ENCODE results near the gene KCNH5. TPM values are rescaled to one million over a fixed set of nuclear protein-coding genes. Genes with fewer than 3 reads are reported as not detected.
A peak's percentile ranks its signal among the peaks of the same experiment; 100 is the strongest.

Gene KCNH5
- total and polyA plus RNA-seq, 2 experiments from 2014 or later: 0.36 to 1.3 TPM

DNA sequence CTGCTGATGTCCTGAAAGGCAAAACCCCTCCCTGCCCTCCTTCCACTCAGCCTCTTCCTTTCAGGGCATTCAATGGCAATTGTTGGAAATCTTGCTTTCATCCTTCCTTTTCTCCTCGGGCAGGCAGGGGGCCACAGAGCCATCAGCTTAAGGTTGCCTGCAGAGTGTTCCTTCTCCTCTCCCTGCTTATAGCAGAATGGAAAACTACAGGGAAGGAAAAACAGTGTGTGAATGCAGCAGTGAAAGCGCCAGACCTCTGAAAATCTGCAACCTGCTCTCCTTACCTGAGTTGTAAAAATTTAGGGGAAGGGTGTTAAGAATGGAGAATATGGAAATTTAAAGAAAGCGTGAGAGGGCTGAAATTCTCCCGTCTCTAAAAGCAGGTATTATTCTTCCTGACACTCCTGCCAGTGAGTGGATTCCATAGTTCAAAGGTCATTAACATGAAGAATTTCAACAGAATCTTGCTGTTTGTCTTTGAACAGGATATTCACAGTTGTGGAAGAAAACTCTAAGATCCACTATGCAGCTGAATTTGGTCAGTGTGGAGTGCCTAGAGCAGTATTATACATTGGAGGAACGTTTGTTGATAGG lies 348.8 kb downstream of the KCNH5 start:
- WGBS (ENCODE audit: low lambda C conversion rate, missing lambda C conversion rate): 33% methylated on average over 5 of the region's 5 CpGs
- TF ChIP-seq EZH2 (IDR thresholded peaks at IDR 0.05; ENCODE audit: borderline replicate concordance) (no peak), CTCF (IDR thresholded peaks at IDR 0.05; ENCODE audit: poor library complexity) (no peak), EZH2phosphoT487 (IDR thresholded peaks at IDR 0.05; ENCODE audit: low read depth, severe bottlenecking, unreplicated experiment) (no peak)
- Histone ChIP-seq H3K36me3 (replicated peaks; ENCODE audit: insufficient read depth, low read depth) (no peaks in the 10 kb centered on the region), H3K9me2 (replicated peaks; ENCODE audit: insufficient read depth) (no peaks in the 10 kb centered on the region), H3K27me3 (no peaks in the 10 kb centered on the region), H3K4me3 (no peak overlapping the region), H2AFZ (peak overlapping the region; percentile 43), H3K4me2 (peak overlapping the region; percentile 64), H3K4me1 (ENCODE audit: insufficient read depth) (peaks cover 33% of the 10 kb centered on the region), H4K20me1 (ENCODE audit: insufficient read depth, poor library complexity, severe bottlenecking) (no peaks in the 10 kb centered on the region), H3K79me2 (no peaks in the 10 kb centered on the region), H3K9me3 (ENCODE audit: low read depth) (no peaks in the 10 kb centered on the region), H3K27ac (peak overlapping the region; percentile 94)
- peak; percentile 5 for DNase-seq (ENCODE audit: low spot score)

GRCh38 chr14:62694075-62694474 lies 351.2 kb downstream of the KCNH5 start:
- Histone ChIP-seq H2AFZ (no peak overlapping the region), H3K9me3 (ENCODE audit: low read depth) (no peaks in the 10 kb centered on the region), H3K4me3 (no peak overlapping the region), H3K27ac (peak overlapping the region; percentile 94), H3K27me3 (no peaks in the 10 kb centered on the region), H3K4me1 (ENCODE audit: insufficient read depth) (peaks cover 36% of the 10 kb centered on the region), H3K79me2 (no peaks in the 10 kb centered on the region), H3K9me2 (replicated peaks; ENCODE audit: insufficient read depth) (no peaks in the 10 kb centered on the region), H3K4me2 (no peak overlapping the region), H4K20me1 (ENCODE audit: insufficient read depth, poor library complexity, severe bottlenecking) (no peaks in the 10 kb centered on the region), H3K36me3 (replicated peaks; ENCODE audit: insufficient read depth, low read depth) (no peaks in the 10 kb centered on the region)
- DNase-seq (ENCODE audit: low spot score): peak; percentile 56
- no peak for TF ChIP-seq CTCF (IDR thresholded peaks at IDR 0.05; ENCODE audit: poor library complexity)
- TF ChIP-seq EZH2 (IDR thresholded peaks at IDR 0.05; ENCODE audit: borderline replicate concordance): no peak
- TF ChIP-seq EZH2phosphoT487 (IDR thresholded peaks at IDR 0.05; ENCODE audit: low read depth, severe bottlenecking, unreplicated experiment): no peak
- WGBS (ENCODE audit: low lambda C conversion rate, missing lambda C conversion rate): 72% methylated on average over 2 of the region's 2 CpGs

GRCh38 chr14:62692490-62693106 lies 352.7 kb downstream of the KCNH5 start:
- Histone ChIP-seq H4K20me1 (ENCODE audit: insufficient read depth, poor library complexity, severe bottlenecking) (no peaks in the 10 kb centered on the region), H3K27me3 (no peaks in the 10 kb centered on the region), H3K4me3 (no peak overlapping the region), H3K9me3 (ENCODE audit: low read depth) (no peaks in the 10 kb centered on the region), H3K79me2 (no peaks in the 10 kb centered on the region), H3K9me2 (replicated peaks; ENCODE audit: insufficient read depth) (no peaks in the 10 kb centered on the region), H3K4me1 (ENCODE audit: insufficient read depth) (peaks cover 36% of the 10 kb centered on the region), H3K27ac (peak overlapping the region; percentile 94), H2AFZ (peak overlapping the region; percentile 53), H3K36me3 (replicated peaks; ENCODE audit: insufficient read depth, low read depth) (no peaks in the 10 kb centered on the region), H3K4me2 (peak overlapping the region; percentile 62)
- WGBS (ENCODE audit: low lambda C conversion rate, missing lambda C conversion rate): 63% methylated on average over 2 of the region's 2 CpGs
- peak; percentile 21 for DNase-seq (ENCODE audit: low spot score)
- no peak for TF ChIP-seq EZH2 (IDR thresholded peaks at IDR 0.05; ENCODE audit: borderline replicate concordance)

GRCh38 chr14:62691647-62692489 lies 353.4 kb downstream of the KCNH5 start:
- Histone ChIP-seq H3K79me2 (no peaks in the 10 kb centered on the region), H3K27me3 (no peaks in the 10 kb centered on the region), H3K36me3 (replicated peaks; ENCODE audit: insufficient read depth, low read depth) (no peaks in the 10 kb centered on the region), H3K4me1 (ENCODE audit: insufficient read depth) (peaks cover 32% of the 10 kb centered on the region), H2AFZ (peak overlapping the region; percentile 17), H3K4me2 (peak overlapping the region; percentile 62), H3K9me2 (replicated peaks; ENCODE audit: insufficient read depth) (no peaks in the 10 kb centered on the region), H4K20me1 (ENCODE audit: insufficient read depth, poor library complexity, severe bottlenecking) (no peaks in the 10 kb centered on the region), H3K27ac (peak overlapping the region; percentile 94), H3K9me3 (ENCODE audit: low read depth) (no peaks in the 10 kb centered on the region), H3K4me3 (no peak overlapping the region)
- DNase-seq (ENCODE audit: low spot score): peak; percentile 88
- TF ChIP-seq CTCF (IDR thresholded peaks at IDR 0.05; ENCODE audit: poor library complexity) (no peak), EZH2 (IDR thresholded peaks at IDR 0.05; ENCODE audit: borderline replicate concordance) (no peak), EZH2phosphoT487 (IDR thresholded peaks at IDR 0.05; ENCODE audit: low read depth, severe bottlenecking, unreplicated experiment) (no peak)
- 39% methylated on average over 4 of the region's 4 CpGs for WGBS (ENCODE audit: low lambda C conversion rate, missing lambda C conversion rate)

Measured in hepatocyte (in vitro differentiated cells).